Measurements from ENCODE around the gene MYO7A. TPM values are rescaled to one million over a fixed set of nuclear protein-coding genes. Genes with fewer than 3 reads are reported as not detected.

Gene MYO7A
- total RNA-seq, 1 donor from 2014 or later, result 0.07 TPM

DNA sequence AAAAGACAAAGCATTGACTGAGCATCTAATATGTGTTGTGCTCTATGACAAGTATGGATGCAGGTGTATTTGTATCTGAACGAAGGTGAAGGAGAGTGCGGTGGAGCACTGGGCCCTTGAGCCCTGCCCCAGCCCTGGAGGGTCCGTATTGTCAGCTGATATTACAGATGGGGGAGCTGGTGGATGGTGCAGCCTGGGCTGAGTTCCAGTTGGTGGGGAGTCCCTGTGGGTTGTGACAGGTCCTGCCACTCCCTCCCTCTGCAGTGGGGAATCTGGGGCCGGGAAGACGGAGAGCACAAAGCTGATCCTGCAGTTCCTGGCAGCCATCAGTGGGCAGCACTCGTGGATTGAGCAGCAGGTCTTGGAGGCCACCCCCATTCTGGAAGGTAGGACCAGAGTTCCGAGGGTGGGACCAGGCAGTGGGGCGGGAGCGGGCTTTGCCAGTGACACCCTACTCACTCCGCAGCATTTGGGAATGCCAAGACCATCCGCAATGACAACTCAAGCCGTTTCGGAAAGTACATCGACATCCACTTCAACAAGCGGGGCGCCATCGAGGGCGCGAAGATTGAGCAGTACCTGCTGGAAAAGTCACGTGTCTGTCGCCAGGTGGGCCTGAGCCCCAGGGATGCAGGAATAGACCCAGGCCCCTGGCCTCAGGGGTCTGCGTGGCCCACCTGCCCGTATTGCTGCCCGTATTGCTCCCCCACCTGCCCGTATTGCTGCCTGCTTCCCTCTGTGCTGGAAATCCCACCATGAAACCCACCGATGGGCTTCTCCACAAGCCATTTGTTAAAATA lies 28.6 kb downstream of the MYO7A start:
- no peaks in the 10 kb centered on the region for H3K27me3 Mint-ChIP-seq
- H3K4me1 Mint-ChIP-seq, result peaks cover 22% of the 10 kb centered on the region
- H3K36me3 Mint-ChIP-seq (ENCODE audit: low read depth), result no peaks in the 10 kb centered on the region
- DNase-seq, result no peak
- no peak overlapping the region for H3K27ac Mint-ChIP-seq
- intact Hi-C loops (cut with micrococcal nuclease), result no loop called here
- H3K9me3 Mint-ChIP-seq, result no peaks in the 10 kb centered on the region
- no peak overlapping the region for H3K4me3 Mint-ChIP-seq

GRCh38 chr11:77158041-77158695 lies 30.1 kb downstream of the MYO7A start:
- DNase-seq, result no peak
- Mint-ChIP-seq H3K4me3 (no peak overlapping the region), H3K27me3 (no peaks in the 10 kb centered on the region), H3K9me3 (no peaks in the 10 kb centered on the region), H3K27ac (no peak overlapping the region), H3K4me1 (peaks cover 6% of the 10 kb centered on the region), H3K36me3 (ENCODE audit: low read depth) (no peaks in the 10 kb centered on the region)
- intact Hi-C loops (cut with micrococcal nuclease), result no loop called here

DNA sequence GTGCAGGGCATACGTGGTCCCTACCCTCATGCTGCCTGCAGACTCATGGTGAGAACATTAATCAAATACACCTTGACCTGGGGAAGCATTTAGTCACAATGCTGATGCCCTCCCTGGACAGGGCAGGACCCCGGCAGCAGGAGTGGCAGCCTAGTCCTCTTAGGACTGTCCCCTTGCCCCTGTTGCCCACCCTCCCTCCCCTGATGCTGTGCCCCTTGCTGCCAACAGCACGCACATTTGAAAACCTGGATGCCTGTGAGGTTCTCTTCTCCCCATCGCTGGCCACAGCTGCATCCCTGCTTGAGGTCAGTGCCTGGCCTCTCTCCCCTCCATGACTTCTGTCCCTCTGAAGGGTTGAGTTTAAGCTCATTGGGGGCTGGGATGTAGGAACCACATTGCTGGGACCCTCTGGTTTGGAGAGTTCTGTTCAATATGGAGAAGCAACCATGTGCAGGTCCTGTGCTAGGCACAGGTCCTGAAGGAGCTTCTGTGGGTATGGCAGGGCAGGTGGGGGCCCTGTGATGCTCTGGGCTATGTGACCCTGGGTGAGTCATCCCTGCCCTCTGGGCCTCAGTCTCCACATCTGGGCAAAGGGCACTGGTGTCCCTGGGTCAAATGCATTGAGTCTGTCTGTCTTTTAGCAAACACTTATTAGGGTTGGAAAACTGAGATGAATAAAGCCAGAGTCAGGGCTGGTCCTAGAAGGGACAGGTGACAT lies 31.3 kb downstream of the MYO7A start:
- no peaks in the 10 kb centered on the region for H3K36me3 Mint-ChIP-seq (ENCODE audit: low read depth)
- intact Hi-C loops (cut with micrococcal nuclease), result no loop called here

GRCh38 chr11:77159937-77160495 lies 32.0 kb downstream of the MYO7A start:
- Mint-ChIP-seq H3K27ac (no peak overlapping the region), H3K4me1 (peaks cover 2% of the 10 kb centered on the region), H3K36me3 (ENCODE audit: low read depth) (no peaks in the 10 kb centered on the region), H3K4me3 (no peak overlapping the region), H3K9me3 (no peaks in the 10 kb centered on the region), H3K27me3 (no peaks in the 10 kb centered on the region)
- no peak for DNase-seq
- intact Hi-C loops (cut with micrococcal nuclease), result no loop called here

More for the DNA sequence above, 31.3 kb downstream of the MYO7A start:
- Mint-ChIP-seq H3K4me3 (no peak overlapping the region), H3K9me3 (no peaks in the 10 kb centered on the region), H3K4me1 (peaks cover 2% of the 10 kb centered on the region), H3K27ac (no peak overlapping the region), H3K27me3 (no peaks in the 10 kb centered on the region)
- DNase-seq, result no peak

DNA sequence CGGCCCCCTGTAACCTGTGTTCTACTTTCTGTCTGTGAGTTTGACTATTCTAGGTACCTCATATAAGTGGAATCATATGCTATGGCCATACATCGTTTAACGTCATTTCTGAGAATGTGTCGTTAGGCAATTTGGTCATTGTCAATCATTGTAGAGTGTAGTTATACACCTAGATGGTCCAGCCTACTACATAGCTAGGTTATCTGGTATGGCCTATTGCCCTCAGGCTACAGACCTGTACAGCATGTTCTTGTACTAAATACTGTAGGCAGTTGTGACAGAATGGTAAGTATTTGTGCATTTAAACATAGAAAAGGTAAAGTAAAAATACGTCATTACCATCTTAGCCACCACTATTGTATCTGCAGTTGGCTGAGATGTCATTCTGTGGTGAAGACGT lies 35.2 kb downstream of the MYO7A start:
- Mint-ChIP-seq H3K27ac (no peak overlapping the region), H3K9me3 (no peaks in the 10 kb centered on the region), H3K27me3 (no peaks in the 10 kb centered on the region), H3K4me3 (no peak overlapping the region), H3K4me1 (no peaks in the 10 kb centered on the region), H3K36me3 (ENCODE audit: low read depth) (no peaks in the 10 kb centered on the region)
- no peak for DNase-seq
- intact Hi-C loops (cut with micrococcal nuclease), result no loop called here

DNA sequence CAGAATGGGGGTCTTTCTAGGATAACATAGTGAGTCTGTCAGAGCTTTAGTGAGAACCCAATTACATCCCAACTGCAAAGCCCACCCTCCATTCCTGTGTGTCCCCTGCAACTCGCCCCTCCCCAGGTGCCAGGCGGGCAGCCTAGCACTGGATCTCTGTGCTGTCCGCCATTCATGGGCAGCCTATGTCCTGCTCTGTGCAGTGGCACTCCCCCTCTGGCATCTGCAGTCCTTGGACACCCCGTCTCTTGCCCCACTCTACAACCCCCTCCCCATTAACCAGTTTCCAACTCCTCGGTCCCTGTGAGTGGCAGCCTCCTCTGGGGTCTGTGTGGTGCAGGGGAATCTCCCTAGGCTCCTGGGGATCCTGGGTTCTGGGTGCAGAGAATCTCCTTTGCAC lies 37.0 kb downstream of the MYO7A start:
- no peaks in the 10 kb centered on the region for H3K27me3 Mint-ChIP-seq
- no peaks in the 10 kb centered on the region for H3K9me3 Mint-ChIP-seq
- no peaks in the 10 kb centered on the region for H3K4me1 Mint-ChIP-seq
- H3K27ac Mint-ChIP-seq, result no peak overlapping the region
- no peaks in the 10 kb centered on the region for H3K36me3 Mint-ChIP-seq (ENCODE audit: low read depth)
- intact Hi-C loops (cut with micrococcal nuclease), result no loop called here
- no peak overlapping the region for H3K4me3 Mint-ChIP-seq
- DNase-seq, result no peak

DNA sequence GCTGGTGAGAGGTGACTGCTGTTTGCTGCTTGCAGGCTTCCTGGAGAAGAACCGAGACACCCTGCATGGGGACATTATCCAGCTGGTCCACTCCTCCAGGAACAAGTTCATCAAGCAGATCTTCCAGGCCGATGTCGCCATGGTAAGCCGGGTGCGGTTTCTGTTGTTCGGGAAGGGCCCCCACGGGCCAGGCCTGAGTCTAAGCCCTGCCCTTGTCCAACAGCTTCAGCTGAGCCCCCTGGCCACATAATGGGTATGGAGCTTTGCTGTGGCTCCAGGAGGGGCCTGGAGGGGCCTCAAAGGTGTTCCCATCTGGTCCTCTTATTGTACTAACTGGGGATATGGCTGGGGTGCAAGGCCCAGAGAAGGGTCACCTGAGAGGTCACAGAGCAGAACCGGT lies 38.0 kb downstream of the MYO7A start:
- no peak overlapping the region for H3K27ac Mint-ChIP-seq
- H3K4me3 Mint-ChIP-seq, result no peak overlapping the region
- H3K36me3 Mint-ChIP-seq (ENCODE audit: low read depth), result no peaks in the 10 kb centered on the region
- H3K27me3 Mint-ChIP-seq, result no peaks in the 10 kb centered on the region
- intact Hi-C loops (cut with micrococcal nuclease), result no loop called here
- no peak for DNase-seq
- no peaks in the 10 kb centered on the region for H3K4me1 Mint-ChIP-seq
- H3K9me3 Mint-ChIP-seq, result no peaks in the 10 kb centered on the region

- H3K27ac Mint-ChIP-seq, result no peak overlapping the region
Observed at GRCh38 chr11:77167111-77167626, 39.1 kb downstream of the MYO7A start.

GRCh38 chr11:77167791-77168190 lies 39.7 kb downstream of the MYO7A start:
- Mint-ChIP-seq H3K36me3 (ENCODE audit: low read depth) (no peaks in the 10 kb centered on the region), H3K4me1 (no peaks in the 10 kb centered on the region), H3K4me3 (no peak overlapping the region), H3K27ac (no peak overlapping the region), H3K9me3 (no peaks in the 10 kb centered on the region), H3K27me3 (no peaks in the 10 kb centered on the region)
- intact Hi-C loops (cut with micrococcal nuclease), result no loop called here
- DNase-seq, result no peak

More at GRCh38 chr11:77167111-77167626, 39.1 kb downstream of the MYO7A start:
- DNase-seq, result no peak
- intact Hi-C loops (cut with micrococcal nuclease), result no loop called here
- no peaks in the 10 kb centered on the region for H3K4me1 Mint-ChIP-seq
- H3K9me3 Mint-ChIP-seq, result no peaks in the 10 kb centered on the region
- H3K4me3 Mint-ChIP-seq, result no peak overlapping the region
- no peaks in the 10 kb centered on the region for H3K27me3 Mint-ChIP-seq
- H3K36me3 Mint-ChIP-seq (ENCODE audit: low read depth), result no peaks in the 10 kb centered on the region

- Mint-ChIP-seq H3K27ac (no peak overlapping the region), H3K36me3 (ENCODE audit: low read depth) (no peaks in the 10 kb centered on the region), H3K4me1 (no peaks in the 10 kb centered on the region), H3K27me3 (no peaks in the 10 kb centered on the region), H3K9me3 (no peaks in the 10 kb centered on the region), H3K4me3 (no peak overlapping the region)
- no peak for DNase-seq
- intact Hi-C loops (cut with micrococcal nuclease), result no loop called here
Observed at GRCh38 chr11:77170107-77170506, 42.1 kb downstream of the MYO7A start.

DNA sequence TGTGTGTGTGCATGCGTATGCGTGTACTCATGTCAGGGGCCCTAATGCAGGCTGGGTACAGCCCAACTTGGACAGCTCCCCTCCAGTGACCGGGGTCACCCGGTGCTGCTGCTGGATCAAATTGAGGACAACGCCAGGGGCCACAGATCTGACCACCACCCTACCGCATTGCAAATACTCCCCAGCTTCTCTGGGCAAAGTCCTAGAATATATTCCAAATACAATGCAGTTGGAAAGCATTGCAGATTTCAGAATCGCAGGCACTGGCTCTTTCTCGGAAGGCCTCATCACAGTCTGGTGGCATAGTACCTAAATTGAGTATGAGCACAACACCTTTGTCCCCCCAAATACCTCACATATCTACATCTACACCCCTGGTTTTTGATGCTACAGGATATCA lies 43.2 kb downstream of the MYO7A start:
- intact Hi-C loops (cut with micrococcal nuclease), result no loop called here
- Mint-ChIP-seq H3K9me3 (no peaks in the 10 kb centered on the region), H3K36me3 (ENCODE audit: low read depth) (no peaks in the 10 kb centered on the region), H3K4me3 (no peak overlapping the region), H3K27me3 (no peaks in the 10 kb centered on the region), H3K4me1 (no peaks in the 10 kb centered on the region), H3K27ac (no peak overlapping the region)
- DNase-seq, result no peak

DNA sequence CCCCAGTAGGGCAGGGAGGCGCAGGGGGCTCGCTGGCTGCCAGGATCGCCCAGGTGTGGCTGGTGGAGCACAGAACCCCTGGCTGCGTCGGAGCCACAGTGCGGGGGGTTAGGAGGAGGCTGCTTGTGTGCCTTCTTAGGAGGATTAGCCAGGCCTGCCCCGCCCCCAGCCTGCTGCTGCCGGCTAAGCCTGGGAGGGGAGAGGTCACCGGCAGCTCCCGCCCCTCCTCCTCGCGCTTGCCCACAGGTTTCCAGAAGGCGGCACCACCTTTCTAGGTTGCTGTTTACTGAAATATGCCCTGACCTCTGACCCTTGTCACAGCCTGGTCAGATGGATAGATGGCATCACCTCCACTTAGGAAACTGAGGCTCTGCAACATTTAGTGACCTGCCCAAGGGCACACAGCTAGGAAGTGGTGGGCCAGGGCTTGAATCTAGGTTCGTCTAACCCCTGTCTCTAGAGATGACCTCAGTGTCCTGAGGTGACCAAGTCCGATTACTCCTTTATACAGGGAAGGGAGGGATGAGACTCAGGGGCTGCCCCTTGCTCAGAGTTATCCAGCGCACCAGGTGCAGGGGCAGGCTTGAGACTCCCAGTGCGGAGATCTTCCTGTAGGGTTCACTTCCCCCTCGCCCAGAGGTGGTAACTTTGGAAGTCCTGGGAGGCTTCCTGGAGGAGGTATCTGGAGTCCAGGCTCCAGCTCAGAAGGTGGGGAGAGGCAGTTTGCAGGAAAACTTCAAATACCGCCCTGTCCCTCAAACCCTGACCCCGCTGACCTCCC lies 44.0 kb downstream of the MYO7A start:
- Mint-ChIP-seq H3K4me1 (no peaks in the 10 kb centered on the region), H3K9me3 (no peaks in the 10 kb centered on the region), H3K27ac (no peak overlapping the region), H3K27me3 (no peaks in the 10 kb centered on the region), H3K36me3 (ENCODE audit: low read depth) (no peaks in the 10 kb centered on the region), H3K4me3 (no peak overlapping the region)
- intact Hi-C loops (cut with micrococcal nuclease), result no loop called here
- no peak for DNase-seq

- Mint-ChIP-seq H3K36me3 (ENCODE audit: low read depth) (no peaks in the 10 kb centered on the region), H3K4me1 (no peaks in the 10 kb centered on the region), H3K27me3 (no peaks in the 10 kb centered on the region), H3K9me3 (no peaks in the 10 kb centered on the region), H3K27ac (no peak overlapping the region), H3K4me3 (no peak overlapping the region)
- intact Hi-C loops (cut with micrococcal nuclease), result no loop called here
- DNase-seq, result no peak
Observed at GRCh38 chr11:77172666-77172982, 44.6 kb downstream of the MYO7A start.

Data from activated CD4-positive, alpha-beta T cell treated with anti-CD3 and anti-CD28 coated beads, Interleukin-2, amount 10 ng/mL, durations not matched to agents 24 days and 14 days (primary cell).